ENCODE measurements around the gene YWHAQ.
"Not testable (repeated sequence)": the region's sequence is repeated elsewhere in the genome, so short reads cannot be mapped to it uniquely, and the experiment has no call there.

YWHAQ gene

GRCh38 chr2:9631878-9632700, 1.3 kb upstream of the YWHAQ start:
- no peak for DNase-seq

- DNase-seq, result no peak
These were observed 689 bp upstream of the YWHAQ start for GRCh38 chr2:9631553-9631819.

- DNase-seq, result peak; percentile 78 to 82
These were observed 571 bp downstream of the YWHAQ start for GRCh38 chr2:9630117-9630735.

GRCh38 chr2:9629222-9630116, 1.3 kb downstream of the YWHAQ start:
- DNase-seq, result no peak

- peak; percentile 25 to 49 for DNase-seq
These were observed 3.5 kb downstream of the YWHAQ start for GRCh38 chr2:9627310-9627709.

- DNase-seq, result no peak
These were observed 7.6 kb downstream of the YWHAQ start for GRCh38 chr2:9623151-9623550.

- not testable (repeated sequence) for DNase-seq
These were observed 9.1 kb downstream of the YWHAQ start for GRCh38 chr2:9621655-9622054.

- no peak for DNase-seq
These were observed 12.4 kb downstream of the YWHAQ start for GRCh38 chr2:9618410-9618809.

- no peak for DNase-seq
These were observed 13.0 kb downstream of the YWHAQ start for GRCh38 chr2:9617749-9618148.

- DNase-seq, result no peak
These were observed 13.5 kb downstream of the YWHAQ start for GRCh38 chr2:9617296-9617695.

GRCh38 chr2:9614562-9614961, 16.2 kb downstream of the YWHAQ start:
- DNase-seq, result no peak

- no peak for DNase-seq
These were observed 17.5 kb downstream of the YWHAQ start for GRCh38 chr2:9613291-9613690.

GRCh38 chr2:9611549-9611912, 19.3 kb downstream of the YWHAQ start:
- DNase-seq, result not testable (repeated sequence)

- no peak for DNase-seq
These were observed 19.8 kb downstream of the YWHAQ start for GRCh38 chr2:9610781-9611548.

- not testable (repeated sequence) for DNase-seq
These were observed 22.3 kb downstream of the YWHAQ start for GRCh38 chr2:9608491-9608890.

GRCh38 chr2:9602412-9602811, 28.4 kb downstream of the YWHAQ start:
- no peak for DNase-seq

- no peak for DNase-seq
These were observed 29.4 kb downstream of the YWHAQ start for GRCh38 chr2:9601397-9601796.

- no peak for DNase-seq
These were observed 31.4 kb downstream of the YWHAQ start for GRCh38 chr2:9599430-9599829.

- no peak for DNase-seq
These were observed 34.0 kb downstream of the YWHAQ start for GRCh38 chr2:9596621-9597311.

GRCh38 chr2:9595746-9596145, 35.1 kb downstream of the YWHAQ start:
- DNase-seq, result no peak

GRCh38 chr2:9595256-9595655, 35.5 kb downstream of the YWHAQ start:
- DNase-seq, result not testable (repeated sequence)

GRCh38 chr2:9594366-9595054, 36.3 kb downstream of the YWHAQ start:
- no peak for DNase-seq
